Endodermal cell (in vitro differentiated cells): ENCODE measurements around the gene GOLGA6L4. TPM values are rescaled to one million over a fixed set of nuclear protein-coding genes. Genes with fewer than 3 reads are reported as not detected.
"Not testable (repeated sequence)": the region's sequence is repeated elsewhere in the genome, so short reads cannot be mapped to it uniquely, and the experiment has no call there.

Source experiments
- DNase-seq: peaks from one replicate; pipeline ENCODE4 v3.0.0-alpha.2; 2017
- H3K27ac ChIP-seq: 2 replicates; pipeline ENCODE4 v1.5.1; 2013; ENCODE audit warnings: mild to moderate bottlenecking, low read depth, low read length, moderate library complexity
- H3K27me3 ChIP-seq: 2 replicates; pipeline ENCODE4 v1.6.1; 2013; ENCODE audit warnings: mild to moderate bottlenecking, low read length, moderate library complexity; ENCODE audit not compliant: insufficient read depth, control insufficient read depth, poor library complexity, severe bottlenecking
- H3K36me3 ChIP-seq: 2 replicates; pipeline ENCODE4 v1.7.0; 2013; ENCODE audit warnings: mild to moderate bottlenecking, low read length, moderate library complexity; ENCODE audit not compliant: control insufficient read depth, insufficient read depth
- H3K4me1 ChIP-seq: one replicate; pipeline ENCODE4 v1.7.0; 2013; ENCODE audit warnings: low read length; ENCODE audit not compliant: control insufficient read depth, insufficient read depth
- H3K4me3 ChIP-seq: 2 replicates; pipeline ENCODE4 v1.5.1; 2013; ENCODE audit warnings: mild to moderate bottlenecking, low read length, moderate library complexity
- H3K9ac ChIP-seq: 2 replicates; pipeline ENCODE4 v1.6.1; 2013; ENCODE audit warnings: mild to moderate bottlenecking, low read length, moderate library complexity; ENCODE audit not compliant: poor library complexity, severe bottlenecking; ENCODE audit errors: extremely low read depth
- H3K9me3 ChIP-seq: 2 replicates; pipeline ENCODE4 v1.6.1; 2013; ENCODE audit warnings: mild to moderate bottlenecking, low read length, moderate library complexity; ENCODE audit not compliant: control insufficient read depth
- H3K27ac Mint-ChIP-seq: 2 replicates; pipeline ENCODE4 v1.8.0; 2020; ENCODE audit warnings: mixed read lengths
- H3K27me3 Mint-ChIP-seq: 2 replicates; pipeline ENCODE4 v1.8.0; 2021; ENCODE audit warnings: mild to moderate bottlenecking, mixed read lengths; ENCODE audit not compliant: insufficient read depth
- H3K36me3 Mint-ChIP-seq: 2 replicates; pipeline ENCODE4 v1.8.0; 2020; ENCODE audit warnings: low read depth, mixed read lengths
- H3K4me1 Mint-ChIP-seq: 2 replicates; pipeline ENCODE4 v1.8.0; 2020; ENCODE audit warnings: mixed read lengths
- H3K4me3 Mint-ChIP-seq: 2 replicates; pipeline ENCODE4 v1.8.0; 2020; ENCODE audit warnings: mild to moderate bottlenecking, moderate library complexity, mixed read lengths
- H3K9me3 Mint-ChIP-seq: 2 replicates; pipeline ENCODE4 v1.8.0; 2020; ENCODE audit warnings: mild to moderate bottlenecking, mixed read lengths
- WGBS, 2 experiments: methylation state at CpG; one replicate each; pipeline versions ENCODE4 v1.1.5 to v1.1.7; 2013; ENCODE audit warnings: missing lambda C conversion rate in 2 of 2, mixed read lengths in 1 of 2; ENCODE audit not compliant: insufficient coverage in 1 of 2, insufficient read length in 1 of 2; 5-methylcytosine and 5-hydroxymethylcytosine counted together
- long read RNA-seq, 4 experiments: library from polyadenylated mRNA in 2 of 4; library from RNA in 1 of 4; library from capped mRNA in 1 of 4; stranded (forward) in 3 of 4; unstranded in 1 of 4; transcript quantifications; one replicate each; pipeline ENCODE4 v2.0.0, GENCODE V29; 2020 to 2021; ENCODE audit warnings: inconsistent platforms in 1 of 4
- polyA plus RNA-seq, 2 experiments: library from polyadenylated mRNA; stranded (reverse); fragments of 50-300 nt; gene quantifications; one replicate each; pipeline ENCODE4 v1.2.3, GENCODE V29; 2013
- total RNA-seq, 2 donors: library from RNA; stranded (reverse); fragmentation: NEBNext Ultra II Directional in 1 of 2; extraction: Animal tissue kit (Norgen Biotek cat#: 25700) in 1 of 2; gene quantifications; 2 replicates in 1 of 2; 3 replicates in 1 of 2; pipeline ENCODE4 v1.2.1, GENCODE V29; 2021

Gene GOLGA6L4, protein sequence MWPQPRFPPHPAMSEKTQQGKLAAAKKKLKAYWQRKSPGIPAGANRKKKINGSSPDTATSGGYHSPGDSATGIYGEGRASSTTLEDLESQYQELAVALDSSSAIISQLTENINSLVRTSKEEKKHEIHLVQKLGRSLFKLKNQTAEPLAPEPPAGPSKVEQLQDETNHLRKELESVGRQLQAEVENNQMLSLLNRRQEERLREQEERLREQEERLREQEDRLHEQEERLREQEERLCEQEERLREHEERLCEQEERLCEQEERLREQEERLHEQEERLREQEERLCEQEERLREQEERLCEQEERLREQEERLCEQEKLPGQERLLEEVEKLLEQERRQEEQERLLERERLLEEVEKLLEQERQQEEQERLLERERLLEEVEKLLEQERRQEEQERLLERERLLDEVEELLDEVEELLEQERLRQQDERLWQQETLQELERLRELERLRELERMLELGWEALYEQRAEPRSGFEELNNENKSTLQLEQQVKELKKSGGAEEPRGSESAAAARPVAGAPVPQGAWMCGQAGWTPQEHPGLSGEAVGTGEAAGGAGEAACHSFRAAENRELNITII
- total RNA-seq = 1 to 10 TPM; 4.3 to 4.6 TPM
- 2.0 TPM for polyA plus RNA-seq (2013, experiment 1 of 2)
- polyA plus RNA-seq (2013, experiment 2 of 2) = 1.6 TPM
- long read RNA-seq, experiment 1 = 0 reads
- long read RNA-seq, experiment 2 = 0 reads
- long read RNA-seq, experiment 3 = 0 reads
- long read RNA-seq, experiment 4 = 0 reads

DNA sequence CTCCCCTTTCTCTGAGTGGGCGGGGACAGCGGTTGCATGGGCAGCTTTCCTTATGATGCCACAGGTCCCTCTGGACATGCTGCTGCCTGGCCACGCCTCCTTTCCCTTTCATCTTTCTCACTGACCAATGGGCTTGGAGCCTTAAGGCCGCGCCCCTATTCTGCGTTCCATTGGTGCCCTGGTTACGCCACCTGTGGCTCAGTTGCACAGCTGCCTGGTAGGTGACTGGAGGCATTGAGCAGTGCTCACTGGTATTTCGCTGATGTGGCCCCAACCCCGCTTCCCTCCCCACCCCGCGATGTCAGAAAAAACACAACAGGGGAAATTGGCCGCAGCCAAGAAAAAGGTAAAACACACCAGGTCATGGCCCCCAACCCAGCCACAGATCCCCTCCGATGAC is at the start of gene GOLGA6L4:
TSS of gene GOLGA6L4 (plus strand) at position 201 of the 400 bp plus-strand sequence. CDS start at position 263, 62 bp downstream.
- H3K9me3 Mint-ChIP-seq, H3K4me3 Mint-ChIP-seq, H3K27me3 ChIP-seq, H3K4me3 ChIP-seq, H3K9me3 ChIP-seq, H3K9ac ChIP-seq, H3K4me1 ChIP-seq, H3K27ac Mint-ChIP-seq, H3K4me1 Mint-ChIP-seq, H3K36me3 Mint-ChIP-seq, H3K27me3 Mint-ChIP-seq, H3K27ac ChIP-seq, H3K36me3 ChIP-seq: not testable (repeated sequence)
- DNase-seq = peak; percentile 38
- no CpG with 5 or more reads among the region's 13 CpGs for WGBS, 2 experiments

DNA sequence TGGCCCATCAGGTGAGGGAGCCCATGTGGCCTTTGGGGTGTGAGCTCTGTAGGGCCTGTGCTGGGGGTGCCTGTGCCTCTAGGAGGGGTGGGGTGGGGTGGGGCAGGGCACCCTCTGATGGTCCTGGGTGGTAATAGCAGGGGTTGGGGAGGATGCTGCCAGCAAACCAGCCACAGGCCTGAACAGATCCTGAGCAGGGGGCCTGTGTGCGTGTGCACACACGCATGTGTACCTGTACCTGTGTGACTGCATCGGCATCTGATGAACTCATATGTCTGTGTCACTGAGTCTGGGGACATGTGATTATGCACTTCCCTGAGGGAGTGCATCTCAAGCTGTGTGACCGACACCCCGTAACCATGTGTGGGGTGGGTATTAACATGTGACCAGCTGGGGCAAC is 42.6 kb upstream of the GOLGA6L4 start:
- not testable (repeated sequence) for H3K4me1 Mint-ChIP-seq, H3K36me3 Mint-ChIP-seq, DNase-seq, H3K9ac ChIP-seq, H3K4me3 ChIP-seq, H3K27me3 Mint-ChIP-seq, H3K27ac Mint-ChIP-seq, H3K4me1 ChIP-seq, H3K4me3 Mint-ChIP-seq, H3K27ac ChIP-seq, H3K27me3 ChIP-seq, H3K36me3 ChIP-seq, H3K9me3 ChIP-seq, H3K9me3 Mint-ChIP-seq
- WGBS, 2 experiments = no CpG with 5 or more reads among the region's 5 CpGs

DNA sequence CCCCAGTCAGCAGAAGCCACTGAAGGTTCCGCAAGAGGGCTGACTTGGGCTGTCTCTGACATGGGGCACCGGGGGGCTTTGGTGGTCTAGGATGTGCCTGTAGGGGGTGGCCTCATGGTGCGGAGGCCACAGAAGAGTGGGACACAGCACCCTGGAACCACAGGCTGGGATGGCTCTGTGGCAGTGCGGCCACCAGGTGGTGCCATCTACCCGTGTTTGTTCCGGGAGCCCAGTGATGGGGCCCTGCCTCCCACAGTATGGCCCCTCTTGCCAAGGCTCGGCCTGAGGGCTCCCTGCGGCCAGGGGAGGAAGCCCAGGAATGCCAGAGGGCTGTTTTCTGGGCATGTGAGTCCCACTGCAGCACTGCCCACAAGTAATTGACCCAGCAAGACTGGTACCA is 40.0 kb upstream of the GOLGA6L4 start:
- not testable (repeated sequence) for H3K9me3 ChIP-seq, H3K9me3 Mint-ChIP-seq, H3K4me3 Mint-ChIP-seq, H3K4me3 ChIP-seq, H3K4me1 ChIP-seq, H3K27ac ChIP-seq, H3K4me1 Mint-ChIP-seq, H3K36me3 ChIP-seq, DNase-seq, H3K9ac ChIP-seq, H3K27ac Mint-ChIP-seq, H3K27me3 ChIP-seq, H3K36me3 Mint-ChIP-seq, H3K27me3 Mint-ChIP-seq
- WGBS, 2 experiments = no CpG with 5 or more reads among the region's 8 CpGs

DNA sequence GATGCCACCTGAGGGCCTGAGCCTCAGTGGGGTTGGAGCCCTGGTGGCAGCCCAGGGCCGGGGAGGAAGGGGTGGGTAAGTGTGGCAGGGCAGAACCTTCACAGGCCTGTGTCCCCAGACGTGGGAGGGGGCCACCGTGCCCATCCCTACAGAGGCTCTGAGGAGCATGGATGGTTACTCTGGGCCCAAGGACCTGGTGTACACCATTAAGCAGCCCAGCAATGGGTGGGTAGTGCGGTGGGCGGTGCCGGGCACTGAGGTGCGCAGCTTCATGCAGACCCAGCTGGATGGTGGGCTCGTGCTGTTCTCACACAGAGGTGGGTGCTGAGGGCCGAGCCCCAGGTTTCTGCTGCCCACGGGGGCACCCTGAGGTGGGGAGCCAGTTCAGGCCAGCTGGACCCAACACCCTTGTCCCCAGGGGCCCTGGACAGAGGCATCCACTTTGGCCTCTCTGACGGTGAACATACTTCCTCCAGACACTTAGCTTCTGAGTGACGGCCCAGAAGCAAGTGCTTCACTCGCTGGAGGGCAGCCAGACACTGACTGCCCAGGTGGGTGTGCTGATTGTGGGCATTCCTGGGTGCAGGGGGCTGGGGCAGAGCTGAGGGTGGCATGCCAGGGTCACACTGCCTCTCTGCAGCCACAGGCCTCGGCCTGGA is 38.9 kb upstream of the GOLGA6L4 start:
- not testable (repeated sequence) for DNase-seq, H3K9me3 ChIP-seq, H3K4me3 Mint-ChIP-seq, H3K27me3 ChIP-seq, H3K4me1 Mint-ChIP-seq, H3K27me3 Mint-ChIP-seq, H3K4me3 ChIP-seq, H3K36me3 Mint-ChIP-seq, H3K27ac ChIP-seq, H3K9ac ChIP-seq, H3K9me3 Mint-ChIP-seq, H3K27ac Mint-ChIP-seq, H3K36me3 ChIP-seq, H3K4me1 ChIP-seq
- WGBS, 2 experiments = no CpG with 5 or more reads among the region's 14 CpGs

DNA sequence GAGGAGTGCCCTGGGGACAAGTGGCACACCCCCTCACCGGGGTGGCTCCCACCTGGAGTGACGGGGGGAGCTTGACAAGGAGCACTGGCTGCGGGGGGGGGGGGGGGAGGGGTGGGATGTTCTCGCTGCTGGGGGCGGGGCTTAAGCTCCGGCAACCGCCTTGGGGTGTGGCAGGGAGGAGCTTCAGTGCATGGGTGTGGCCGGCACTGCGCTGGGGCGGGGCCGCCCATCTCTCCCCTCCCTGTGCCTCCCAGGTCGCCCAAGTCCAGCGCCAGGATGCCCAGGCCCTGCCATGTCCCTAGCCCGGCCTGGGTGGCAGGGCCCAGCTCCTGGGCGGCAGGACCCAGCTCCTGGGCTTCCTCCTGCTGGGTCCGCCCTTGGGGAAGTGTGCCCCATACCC is 35.7 kb upstream of the GOLGA6L4 start:
- H3K9ac ChIP-seq, H3K4me3 ChIP-seq, H3K4me1 Mint-ChIP-seq, H3K27ac ChIP-seq, DNase-seq, H3K4me3 Mint-ChIP-seq, H3K36me3 ChIP-seq, H3K9me3 ChIP-seq, H3K27me3 ChIP-seq, H3K27me3 Mint-ChIP-seq, H3K36me3 Mint-ChIP-seq, H3K4me1 ChIP-seq, H3K27ac Mint-ChIP-seq, H3K9me3 Mint-ChIP-seq: not testable (repeated sequence)
- no CpG with 5 or more reads among the region's 16 CpGs for WGBS, 2 experiments
